Superior temporal gyrus (tissue), 1 donor: ENCODE measurements around the gene TMEM121B.
"Not testable (repeated sequence)": the region's sequence is repeated elsewhere in the genome, so short reads cannot be mapped to it uniquely, and the experiment has no call there.

Experiments
- DNase-seq: peaks from one replicate; pipeline ENCODE4 v3.0.0-alpha.2; 2016; ENCODE audit errors: extremely low spot score

Gene TMEM121B

DNA sequence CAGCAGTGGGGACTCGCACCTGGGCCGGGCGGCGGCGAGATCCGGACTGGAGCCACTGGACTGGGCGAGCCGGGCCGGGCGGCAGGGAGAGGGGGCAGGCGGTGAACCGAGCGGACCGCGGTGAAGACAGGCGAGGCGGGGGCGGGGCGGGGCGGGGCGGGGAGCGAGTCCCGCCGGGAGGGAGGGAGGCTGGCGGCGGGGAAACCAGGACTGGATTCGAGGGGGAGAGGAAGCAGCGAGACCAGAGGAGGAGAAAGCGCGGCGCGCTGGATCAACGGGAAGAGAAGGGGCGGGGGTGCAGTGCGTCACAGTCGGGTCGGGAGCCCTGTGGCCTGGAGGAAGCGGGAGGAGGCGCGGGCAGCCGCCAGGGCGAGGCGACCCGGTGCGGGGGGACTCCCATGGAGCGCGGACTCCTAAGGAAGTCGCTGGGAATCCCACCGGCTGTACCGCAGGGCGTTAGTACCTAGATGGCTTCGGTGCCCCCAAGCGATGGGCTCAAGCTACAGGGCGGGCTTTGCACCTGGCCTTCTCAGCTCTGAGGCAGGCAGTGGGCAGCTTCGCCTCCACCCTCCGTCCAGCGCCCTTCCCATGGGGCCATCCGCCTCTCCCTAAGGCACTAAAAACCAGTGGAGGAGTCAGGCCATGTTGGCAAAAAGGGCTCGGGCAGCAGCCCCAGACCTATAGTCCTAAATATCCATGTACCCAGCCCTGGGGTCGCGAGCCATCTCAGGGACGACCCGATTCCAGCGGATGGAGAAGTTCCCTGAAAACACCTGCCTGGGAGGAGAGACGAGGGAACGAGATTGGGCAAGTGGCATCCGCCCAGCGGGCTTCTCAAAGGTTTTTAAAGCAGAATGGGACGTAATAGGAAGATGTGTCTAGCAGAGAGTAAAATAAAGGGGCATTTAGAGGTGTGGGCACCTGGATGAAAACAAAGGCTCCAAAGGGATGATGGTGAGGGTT, at the start of gene TMEM121B:
Gene TMEM121B, minus strand, starts transcription at position 128 of the 963 bp plus-strand sequence. CDS start 233 bp downstream, outside the sequence.
- no peak for DNase-seq

- no peak for DNase-seq
These were observed 46.3 kb upstream of the TMEM121B start for GRCh38 chr22:17167486-17167885.

DNA sequence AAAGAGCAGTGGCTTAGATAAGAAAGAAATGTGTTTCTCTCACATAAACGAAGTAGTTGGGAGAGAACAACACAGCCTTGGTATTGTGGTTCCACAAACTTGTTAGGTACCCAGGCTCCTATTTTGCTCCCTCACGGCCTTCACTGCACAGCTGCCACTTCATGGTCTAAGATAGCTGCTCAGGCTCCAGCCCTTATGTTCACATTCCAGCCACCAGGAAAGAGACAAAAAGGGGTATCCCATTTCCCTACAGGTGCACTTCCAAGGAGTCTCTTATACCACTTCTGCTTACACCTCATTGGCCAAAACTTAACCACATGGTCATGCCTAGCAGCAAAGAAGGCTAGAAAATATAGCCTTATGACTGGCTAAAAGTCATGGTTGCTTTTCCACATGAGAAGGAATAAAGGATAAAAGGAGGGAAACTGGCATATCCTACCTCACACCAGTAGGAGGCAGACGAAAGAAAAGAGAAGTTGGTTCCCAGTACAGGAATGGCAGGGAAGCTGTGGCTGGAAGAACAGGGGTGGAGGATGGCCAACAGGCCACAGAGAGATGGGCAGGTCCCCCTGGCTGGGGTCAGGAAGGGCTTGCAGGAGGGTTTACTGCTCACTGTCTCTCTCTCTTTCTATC, 43.3 kb upstream of the TMEM121B start:
- no peak for DNase-seq

DNA sequence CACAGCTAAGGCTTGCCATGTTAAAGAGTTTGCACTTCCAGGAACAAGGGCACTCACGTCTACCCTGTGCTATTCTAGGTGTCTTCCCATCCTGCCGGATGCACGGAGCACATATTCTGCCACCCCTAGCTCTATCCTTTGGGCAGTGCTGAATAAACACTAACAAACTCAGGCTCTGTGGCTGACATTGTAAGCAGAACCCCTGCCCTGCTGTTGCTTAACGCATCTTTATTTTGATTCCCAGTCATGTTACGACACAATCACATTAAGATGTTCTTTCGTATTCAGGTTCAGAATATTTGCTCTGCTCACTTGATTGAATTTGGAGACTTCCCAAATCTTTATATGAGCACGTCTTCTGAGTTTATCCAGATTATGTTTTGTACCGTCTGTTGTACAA, 41.6 kb upstream of the TMEM121B start:
- no peak for DNase-seq

DNA sequence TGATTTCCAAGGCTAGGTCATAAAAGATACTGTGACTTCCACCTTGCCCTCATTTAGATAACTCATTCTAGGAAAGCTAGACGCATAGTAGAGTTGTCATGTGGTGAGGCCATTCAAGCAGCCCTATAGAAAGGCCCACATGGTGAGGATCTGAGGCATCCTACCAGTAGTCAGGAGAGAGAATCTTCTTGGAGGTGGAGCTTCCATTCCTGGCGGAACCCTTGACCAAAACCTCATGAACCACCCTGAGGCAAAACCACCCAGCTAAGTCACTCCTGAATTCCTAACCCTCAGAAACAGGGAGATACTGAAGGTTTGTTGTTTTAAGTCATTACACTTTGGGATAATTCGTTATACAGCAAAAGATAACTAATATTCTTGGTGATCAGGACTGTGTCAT, 40.8 kb upstream of the TMEM121B start:
- no peak for DNase-seq

- peak; percentile 67 for DNase-seq
These were observed 38.4 kb upstream of the TMEM121B start for GRCh38 chr22:17159504-17159951.

DNA sequence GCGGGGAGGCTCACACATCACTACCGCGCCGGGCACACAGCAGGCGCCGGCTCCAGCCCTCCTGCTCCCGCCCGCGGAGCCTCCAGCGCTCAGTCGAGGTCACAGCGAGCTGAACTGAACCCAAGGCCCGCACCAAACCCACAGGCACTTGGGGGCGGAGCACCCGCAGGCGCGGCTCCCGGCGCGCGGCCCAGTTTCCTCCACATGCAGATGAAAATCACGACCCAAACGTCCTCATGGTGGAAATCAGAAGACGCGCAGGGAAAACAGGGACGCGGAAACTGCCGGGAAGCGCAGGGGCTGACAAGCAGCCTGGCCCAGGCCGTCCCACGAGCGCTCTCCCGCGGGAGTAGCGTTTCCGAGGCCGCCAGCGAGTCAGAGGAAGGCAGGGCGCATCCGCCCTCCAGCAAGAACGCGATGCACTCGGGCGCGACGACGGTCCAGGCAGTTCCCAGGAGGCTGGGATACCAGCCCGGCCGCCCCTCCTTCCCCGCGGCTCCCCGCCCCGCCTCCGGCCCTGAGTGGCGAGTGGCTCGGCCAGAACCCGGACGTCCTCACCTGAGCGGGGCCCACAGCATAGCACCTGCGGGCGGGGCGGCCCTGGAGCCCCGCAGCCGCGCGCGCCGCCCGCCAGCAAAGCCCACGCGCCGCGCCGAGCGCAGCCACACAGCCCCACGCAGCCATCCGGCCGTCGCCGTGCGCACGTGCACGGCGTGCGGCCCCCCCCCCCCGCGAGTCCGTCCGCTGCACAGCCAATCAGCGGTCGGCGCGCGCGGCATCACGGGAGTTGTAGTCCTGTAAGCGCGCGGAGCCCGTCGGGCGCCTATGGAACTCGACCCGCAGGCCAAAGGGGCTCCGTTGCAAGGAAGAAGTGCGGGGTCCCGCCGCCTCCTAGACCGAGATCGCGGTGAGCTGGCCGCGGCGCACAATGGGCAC, 37.7 kb upstream of the TMEM121B start, which contains the start of gene HDHD5:
Gene HDHD5, minus strand, starts transcription at position 710 of the 936 bp plus-strand sequence. Its CDS starts 26 bp downstream, at position 684.
- peak; percentile 89 for DNase-seq

GRCh38 chr22:17158176-17158567, 37.0 kb upstream of the TMEM121B start:
- DNase-seq, result no peak

GRCh38 chr22:17157714-17158113, 36.6 kb upstream of the TMEM121B start:
- no peak for DNase-seq

DNA sequence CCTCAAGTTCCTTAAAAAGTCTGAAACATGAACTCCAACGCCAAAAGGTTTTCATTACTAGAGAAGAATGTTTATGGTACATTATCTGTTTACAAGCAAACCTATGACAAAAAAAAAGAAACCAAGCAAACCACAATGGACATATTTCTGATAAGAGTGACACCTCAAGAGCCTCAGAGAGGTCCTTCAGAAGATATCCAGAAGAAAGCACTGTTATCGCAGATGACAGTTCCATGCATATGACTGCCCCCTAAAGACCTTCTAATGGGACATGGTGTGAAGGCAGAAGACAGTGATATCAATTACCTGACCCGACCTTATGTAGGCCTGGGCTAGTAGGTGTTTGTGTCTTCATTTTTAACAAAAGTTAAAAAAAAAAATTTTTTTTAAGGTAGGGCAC, 34.8 kb upstream of the TMEM121B start:
- no peak for DNase-seq

DNA sequence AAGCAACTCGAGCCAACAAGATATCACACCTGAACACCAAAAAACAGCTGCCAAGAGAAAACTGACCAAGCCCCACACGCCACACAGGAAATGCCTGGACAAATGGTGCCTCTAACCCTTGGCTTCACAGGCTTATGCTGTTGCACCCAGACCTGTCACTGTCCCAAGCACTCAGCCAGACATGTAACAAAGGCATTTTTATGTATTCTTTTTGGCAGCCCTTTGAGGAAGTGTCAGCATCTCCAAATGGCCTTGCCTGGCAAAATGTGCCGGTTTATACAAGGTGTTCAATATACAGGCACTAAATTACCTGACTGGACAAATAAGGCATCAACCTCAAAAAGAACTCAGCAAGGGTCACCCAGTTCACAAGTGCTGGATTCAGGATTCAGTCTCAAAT, 31.8 kb upstream of the TMEM121B start:
- DNase-seq, result no peak

DNA sequence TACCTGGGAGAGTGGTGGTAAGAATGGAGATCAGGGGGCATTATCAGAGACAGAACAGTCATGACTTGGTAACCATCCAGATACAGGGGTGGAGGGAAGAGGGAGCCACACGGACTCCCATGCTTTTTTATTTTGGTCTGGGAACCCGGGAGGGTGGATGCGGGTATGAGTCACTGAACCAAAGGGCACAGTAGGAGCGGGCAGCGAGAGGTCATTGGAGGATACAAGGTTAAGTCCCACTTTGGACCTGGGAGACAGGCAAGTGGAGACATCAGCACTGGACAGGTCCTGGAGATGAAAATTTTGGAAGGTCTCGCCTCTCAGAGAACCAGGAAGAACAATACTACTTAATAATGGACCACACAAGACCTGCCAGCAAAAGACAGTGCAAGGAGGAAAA, 31.2 kb upstream of the TMEM121B start:
- no peak for DNase-seq

DNA sequence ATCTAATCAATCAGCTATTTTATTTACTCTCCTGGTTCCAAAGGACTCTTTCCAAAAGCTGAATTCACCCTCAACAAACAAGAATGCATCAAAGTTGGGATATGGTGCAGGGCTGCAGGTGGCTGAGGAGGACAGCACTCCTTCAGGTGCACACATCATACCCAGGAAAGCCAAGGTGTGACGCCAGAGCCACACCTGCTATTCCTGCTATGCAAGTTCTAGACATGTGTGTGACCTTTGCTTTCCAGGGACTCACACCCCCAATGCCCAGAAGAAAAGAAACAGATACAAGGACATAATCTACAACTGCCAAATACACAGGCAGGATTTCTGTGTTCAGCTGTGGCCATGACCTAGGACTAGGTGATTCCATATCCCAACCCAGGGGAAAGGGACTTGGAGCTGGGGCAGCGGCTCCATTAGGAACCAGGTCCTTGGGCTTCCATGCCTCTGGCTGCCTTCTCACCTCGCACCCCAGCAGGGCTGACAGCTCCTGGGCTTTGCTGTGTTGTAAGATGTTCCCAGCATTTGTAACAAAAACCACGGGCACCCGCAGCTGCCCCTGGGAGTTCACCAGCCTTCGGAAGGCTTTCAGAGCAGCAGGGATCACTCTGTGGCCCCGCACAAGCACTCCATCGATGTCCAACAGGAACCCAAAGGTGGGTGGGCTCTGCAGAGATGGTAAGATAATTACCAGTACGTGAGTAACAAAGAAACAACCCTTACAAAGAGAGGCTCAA, 28.1 kb upstream of the TMEM121B start:
- DNase-seq, result no peak

DNA sequence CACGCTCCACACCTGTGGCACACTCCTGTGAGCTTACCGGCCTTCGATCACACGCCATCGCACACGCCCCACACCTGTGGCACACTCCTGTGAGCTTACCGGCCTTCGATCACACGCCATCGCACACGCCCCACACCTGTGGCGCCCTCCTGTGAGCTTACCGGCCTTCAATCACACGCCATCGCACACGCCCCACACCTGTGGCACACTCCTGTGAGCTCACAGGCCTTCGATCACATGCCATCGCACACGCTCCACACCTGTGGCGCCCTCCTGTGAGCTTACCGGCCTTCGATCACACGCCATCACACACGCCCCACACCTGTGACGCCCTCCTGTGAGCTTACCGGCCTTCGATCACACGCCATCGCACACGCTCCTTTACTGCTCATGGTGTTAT, 26.3 kb upstream of the TMEM121B start:
- DNase-seq, result not testable (repeated sequence)

GRCh38 chr22:17145021-17145680, 24.0 kb upstream of the TMEM121B start:
- DNase-seq, result no peak

- DNase-seq, result no peak
These were observed 22.7 kb upstream of the TMEM121B start for GRCh38 chr22:17143826-17144225.

GRCh38 chr22:17143101-17143500, 21.9 kb upstream of the TMEM121B start:
- DNase-seq, result no peak

DNA sequence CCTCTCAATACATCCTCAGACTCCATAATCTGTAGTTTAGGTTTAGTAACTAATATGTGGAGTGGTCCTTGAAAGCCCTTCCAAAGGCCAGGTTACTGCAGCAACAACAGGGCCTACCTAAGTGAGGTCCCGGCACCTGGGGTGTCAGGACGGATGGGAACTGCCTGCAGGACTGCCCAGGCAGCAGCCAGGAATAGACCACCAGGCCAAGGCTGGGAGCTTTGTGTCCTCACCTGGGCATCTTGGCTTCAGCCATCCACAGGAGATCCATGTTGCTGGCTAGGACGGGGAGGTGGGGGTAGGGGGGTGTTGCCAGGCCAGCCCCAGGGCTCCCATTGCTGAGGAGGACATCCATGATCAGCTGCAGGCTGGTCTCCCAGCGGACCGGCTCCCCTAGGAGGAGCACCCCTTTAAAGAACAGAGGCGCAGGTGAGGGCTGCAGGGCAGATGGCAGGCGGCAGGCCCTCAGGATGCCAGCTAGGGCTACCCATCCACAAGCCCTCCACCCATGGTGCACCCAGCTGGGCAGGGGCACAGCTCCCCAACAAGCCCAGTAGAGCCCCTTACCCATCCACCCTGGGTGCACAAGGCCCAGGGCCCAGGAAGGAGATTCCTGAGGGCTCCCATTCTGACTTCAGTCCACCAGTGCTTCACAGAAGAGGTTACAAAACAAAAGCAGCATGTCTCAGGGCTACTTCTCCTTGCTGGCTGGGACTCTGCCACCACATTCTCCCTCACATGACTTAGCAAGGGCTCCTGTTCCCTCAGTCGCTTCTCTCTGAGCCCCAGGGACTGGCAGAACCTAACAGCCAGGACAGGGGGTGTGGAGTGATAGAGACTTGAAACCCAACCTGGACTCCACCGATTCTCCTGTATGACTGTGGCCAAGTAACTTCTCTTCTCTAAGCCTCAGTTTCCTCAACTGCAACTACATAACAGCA, 19.9 kb upstream of the TMEM121B start:
- DNase-seq, result no peak

DNA sequence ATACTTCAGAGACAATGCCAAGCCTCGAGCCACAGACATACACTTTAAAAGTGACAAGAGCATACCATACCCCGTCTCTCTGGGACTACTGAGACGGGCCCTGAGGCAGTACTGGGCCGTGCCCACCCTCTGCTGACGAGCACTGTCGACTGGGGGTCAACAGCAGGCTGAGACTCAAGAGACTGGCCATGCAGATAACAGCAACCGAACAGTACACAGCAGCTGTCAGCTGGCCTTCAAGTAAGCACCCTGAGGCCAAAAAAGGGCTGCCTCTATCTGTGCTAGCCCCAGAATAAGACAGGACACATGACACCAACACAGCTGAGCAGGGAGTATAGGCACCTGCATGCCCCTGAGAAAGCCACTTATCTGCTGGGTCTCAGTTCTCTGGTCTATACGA, 18.9 kb upstream of the TMEM121B start:
- DNase-seq, result no peak
